ENCODE results near the gene MEGF6.

- TF ChIP-seq CTCF (IDR thresholded peaks at IDR 0.05; ENCODE audit: low read depth, low read length): no peak
- no peak for TF ChIP-seq EZH2phosphoT487 (IDR thresholded peaks at IDR 0.05; ENCODE audit: low read depth)
These were observed 7.2 kb upstream of the MEGF6 start for GRCh38 chr1:3618531-3618880.

Data from OCI-LY3 (cell line).